ENCODE data around the gene DRD1.
"Not testable (repeated sequence)": the region's sequence is repeated elsewhere in the genome, so short reads cannot be mapped to it uniquely, and the experiment has no call there.

DNA sequence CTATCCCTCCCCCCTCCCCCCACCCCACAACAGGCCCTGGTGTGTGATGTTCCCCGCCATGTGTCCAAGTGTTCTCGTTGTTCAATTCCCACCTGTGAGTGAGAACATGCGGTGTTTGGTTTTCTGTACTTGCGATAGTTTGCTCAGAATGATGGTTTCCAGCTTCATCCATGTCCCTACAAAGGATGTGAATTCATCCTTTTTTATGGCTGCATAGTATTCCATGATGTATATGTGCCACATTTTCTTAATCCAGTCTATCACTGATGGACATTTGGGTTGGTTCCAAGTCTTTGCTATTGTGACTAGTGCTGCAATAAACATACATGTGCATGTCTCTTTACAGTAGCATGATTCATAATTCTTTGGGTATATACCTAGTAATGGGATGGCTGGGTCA is 48.6 kb downstream of the DRD1 start:
- TF ChIP-seq, protein P1, sequence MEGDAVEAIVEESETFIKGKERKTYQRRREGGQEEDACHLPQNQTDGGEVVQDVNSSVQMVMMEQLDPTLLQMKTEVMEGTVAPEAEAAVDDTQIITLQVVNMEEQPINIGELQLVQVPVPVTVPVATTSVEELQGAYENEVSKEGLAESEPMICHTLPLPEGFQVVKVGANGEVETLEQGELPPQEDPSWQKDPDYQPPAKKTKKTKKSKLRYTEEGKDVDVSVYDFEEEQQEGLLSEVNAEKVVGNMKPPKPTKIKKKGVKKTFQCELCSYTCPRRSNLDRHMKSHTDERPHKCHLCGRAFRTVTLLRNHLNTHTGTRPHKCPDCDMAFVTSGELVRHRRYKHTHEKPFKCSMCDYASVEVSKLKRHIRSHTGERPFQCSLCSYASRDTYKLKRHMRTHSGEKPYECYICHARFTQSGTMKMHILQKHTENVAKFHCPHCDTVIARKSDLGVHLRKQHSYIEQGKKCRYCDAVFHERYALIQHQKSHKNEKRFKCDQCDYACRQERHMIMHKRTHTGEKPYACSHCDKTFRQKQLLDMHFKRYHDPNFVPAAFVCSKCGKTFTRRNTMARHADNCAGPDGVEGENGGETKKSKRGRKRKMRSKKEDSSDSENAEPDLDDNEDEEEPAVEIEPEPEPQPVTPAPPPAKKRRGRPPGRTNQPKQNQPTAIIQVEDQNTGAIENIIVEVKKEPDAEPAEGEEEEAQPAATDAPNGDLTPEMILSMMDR (IDR thresholded peaks at IDR 0.05), result not testable (repeated sequence)
- TF ChIP-seq POLR2A (IDR thresholded peaks at IDR 0.05), result not testable (repeated sequence)

Measured in Peyer's patch (tissue), 4 donors.